Tibial nerve (tissue), 4 donors: ENCODE results near the gene SMARCA4.

Source experiments
- EP300 ChIP-seq, 2 donors: sonication (generic); formaldehyde crosslinking; IDR thresholded peaks; one replicate each; pipeline ENCODE4 v1.6.1; 2017; ENCODE audit warnings: antibody characterized with exemption in 2 of 2, mild to moderate bottlenecking in 1 of 2
- POLR2A ChIP-seq, 2 donors: fragments of 450-650 bp; IDR thresholded peaks; one replicate each; pipeline ENCODE4 v1.6.1; 2017; ENCODE audit warnings: antibody characterized with exemption in 2 of 2, mild to moderate bottlenecking in 2 of 2, moderate library complexity in 2 of 2
- TF ChIP-seq, protein P1 (sequence below), 5 experiments: fragments of 200-600 bp in 3 of 5; fragments of 450-650 bp in 2 of 5; sonication (generic) in 3 of 5; IDR thresholded peaks; one replicate each; pipeline ENCODE4 v1.5.1; 2016 to 2019; ENCODE audit warnings: antibody characterized with exemption in 5 of 5, mild to moderate bottlenecking in 3 of 5, moderate library complexity in 2 of 5

DNA sequence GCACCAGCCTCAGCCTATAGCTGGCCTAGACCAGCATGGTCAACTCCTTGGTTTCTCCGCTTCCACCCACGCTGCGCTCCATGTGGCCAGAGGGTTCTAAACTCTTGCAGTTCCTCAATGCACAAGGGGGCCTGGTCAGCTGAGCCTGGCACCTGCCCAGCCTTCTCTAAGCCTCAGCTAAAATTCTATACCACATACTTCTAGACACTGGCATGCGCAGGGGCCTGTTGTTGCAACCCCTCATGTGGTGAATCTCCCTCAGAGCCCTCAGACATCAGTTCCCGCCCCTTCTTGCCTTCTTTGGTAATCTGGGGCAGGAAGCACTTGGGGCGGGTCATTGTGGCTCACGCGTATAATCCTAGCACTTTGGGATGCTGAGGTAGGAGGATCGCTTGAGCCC is 108.7 kb downstream of the SMARCA4 start:
- TF ChIP-seq, protein P1, sequence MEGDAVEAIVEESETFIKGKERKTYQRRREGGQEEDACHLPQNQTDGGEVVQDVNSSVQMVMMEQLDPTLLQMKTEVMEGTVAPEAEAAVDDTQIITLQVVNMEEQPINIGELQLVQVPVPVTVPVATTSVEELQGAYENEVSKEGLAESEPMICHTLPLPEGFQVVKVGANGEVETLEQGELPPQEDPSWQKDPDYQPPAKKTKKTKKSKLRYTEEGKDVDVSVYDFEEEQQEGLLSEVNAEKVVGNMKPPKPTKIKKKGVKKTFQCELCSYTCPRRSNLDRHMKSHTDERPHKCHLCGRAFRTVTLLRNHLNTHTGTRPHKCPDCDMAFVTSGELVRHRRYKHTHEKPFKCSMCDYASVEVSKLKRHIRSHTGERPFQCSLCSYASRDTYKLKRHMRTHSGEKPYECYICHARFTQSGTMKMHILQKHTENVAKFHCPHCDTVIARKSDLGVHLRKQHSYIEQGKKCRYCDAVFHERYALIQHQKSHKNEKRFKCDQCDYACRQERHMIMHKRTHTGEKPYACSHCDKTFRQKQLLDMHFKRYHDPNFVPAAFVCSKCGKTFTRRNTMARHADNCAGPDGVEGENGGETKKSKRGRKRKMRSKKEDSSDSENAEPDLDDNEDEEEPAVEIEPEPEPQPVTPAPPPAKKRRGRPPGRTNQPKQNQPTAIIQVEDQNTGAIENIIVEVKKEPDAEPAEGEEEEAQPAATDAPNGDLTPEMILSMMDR (IDR thresholded peaks at IDR 0.05), result no peak
- TF ChIP-seq POLR2A (IDR thresholded peaks at IDR 0.05) (no peak), EP300 (IDR thresholded peaks at IDR 0.05) (no peak)
